ENCODE results near the gene ZNF804A. TPM values are rescaled to one million over a fixed set of nuclear protein-coding genes. Genes with fewer than 3 reads are reported as not detected.
A peak's percentile ranks its signal among the peaks of the same experiment; 100 is the strongest.

ZNF804A gene
- total RNA-seq (10 to 100 TPM in 1 of 2 donors, 1 to 10 TPM in 1; 3.7 to 15.7 TPM), polyA plus RNA-seq (ENCODE audit: insufficient read length in 2 of 2) (10 to 100 TPM; 10.9 to 15.0 TPM)
- long read RNA-seq, donor 1, partial matches to known transcripts: 0 of 4 reads
- long read RNA-seq, donor 1, other reads (novel, unspliced or antisense): 0 of 4 reads
- long read RNA-seq, donor 2, partial matches to known transcripts: 0 of 1 reads
- long read RNA-seq, donor 2, other reads (novel, unspliced or antisense): 0 of 1 reads
- long read RNA-seq, donor 3, partial matches to known transcripts: 0 of 1 reads
- long read RNA-seq, donor 3, other reads (novel, unspliced or antisense): 0 of 1 reads
- long read RNA-seq, donor 4: 0 reads

DNA sequence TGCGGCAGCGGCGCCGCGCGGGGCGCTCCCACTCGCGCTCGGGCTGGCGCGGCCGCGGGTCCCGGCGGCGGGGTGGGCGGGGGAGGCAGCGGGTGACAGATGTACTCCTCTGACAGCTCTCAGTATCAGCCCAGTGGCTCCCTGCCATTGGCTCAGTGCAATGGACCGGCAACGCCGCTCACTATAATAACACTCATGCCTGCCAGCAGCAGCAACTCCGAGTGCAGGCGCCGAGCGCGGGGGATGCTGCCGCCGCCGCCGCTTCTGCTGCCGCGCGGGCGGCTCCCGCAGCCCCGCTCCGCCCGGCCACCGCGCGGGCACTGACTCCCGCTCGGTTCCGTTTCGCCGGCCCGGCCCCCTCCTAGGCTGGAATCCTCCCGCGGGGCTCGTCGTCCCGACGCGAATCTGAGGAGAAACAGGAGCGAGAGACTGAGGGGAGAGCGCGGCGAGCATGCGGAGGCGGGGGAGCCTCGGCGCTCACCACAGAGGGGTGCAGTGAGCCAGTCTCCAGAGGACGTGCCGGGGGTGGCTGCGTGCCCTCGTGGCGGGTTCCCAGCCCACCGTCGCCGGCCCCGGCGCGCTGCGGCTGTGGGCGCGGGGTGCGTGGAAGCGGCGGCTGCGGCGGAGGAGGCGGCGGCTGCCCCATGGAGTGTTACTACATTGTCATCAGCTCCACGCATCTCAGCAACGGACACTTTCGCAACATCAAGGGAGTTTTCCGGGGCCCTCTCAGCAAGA is at the start of gene ZNF804A:
TSS of gene ZNF804A (plus strand) at position 214 of the 738 bp plus-strand sequence. CDS start at position 645, 431 bp downstream.
- Histone ChIP-seq H3K9me3 (ENCODE audit: control insufficient read depth, insufficient read depth, low read length) (no peaks in the 10 kb centered on the region), H3K27ac (ENCODE audit: low read depth, low read length) (peak within 1 kb of the TSS; percentile 81), H3K4me3 (ENCODE audit: low read depth, low read length) (peak within 1 kb of the TSS; percentile 72), H3K27me3 (ENCODE audit: control insufficient read depth, insufficient read depth, low read length) (peaks cover 6% of the 10 kb centered on the region), H3K4me1 (ENCODE audit: control insufficient read depth, insufficient read depth, low read length) (no peaks in the 10 kb centered on the region), H3K36me3 (ENCODE audit: control insufficient read depth, insufficient read depth, low read length) (no peaks in the 10 kb centered on the region)
- under 1% methylated on average over 84 of the region's 88 CpGs for WGBS (ENCODE audit: insufficient coverage)
- peak; percentile 38 to 96 (median 55) for DNase-seq (ENCODE audit: low read depth in 4 of 6, low spot score in 6 of 6)

DNA sequence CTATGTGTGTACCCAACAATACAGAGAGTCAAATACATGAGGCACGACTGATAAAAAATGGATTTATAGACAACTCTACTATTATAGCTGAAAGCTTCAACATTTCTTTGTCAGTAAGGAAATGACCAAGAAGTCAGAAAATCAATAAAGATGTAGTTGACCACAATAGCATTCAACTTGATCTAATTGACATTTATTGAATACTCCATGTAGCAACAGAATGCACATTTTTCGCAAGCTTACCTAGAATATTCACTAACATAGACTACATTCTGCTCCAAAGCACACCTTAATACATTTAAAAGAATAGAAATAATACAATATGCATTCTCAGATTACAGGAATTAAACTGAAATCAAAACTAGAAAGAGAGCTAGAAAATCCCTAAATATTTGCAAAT is 49.2 kb upstream of the ZNF804A start:
- Histone ChIP-seq H3K36me3 (ENCODE audit: control insufficient read depth, insufficient read depth, low read length) (no peaks in the 10 kb centered on the region), H3K4me3 (ENCODE audit: low read depth, low read length) (no peak overlapping the region), H3K27me3 (ENCODE audit: control insufficient read depth, insufficient read depth, low read length) (no peaks in the 10 kb centered on the region), H3K9me3 (ENCODE audit: control insufficient read depth, insufficient read depth, low read length) (peaks cover 3% of the 10 kb centered on the region), H3K4me1 (ENCODE audit: control insufficient read depth, insufficient read depth, low read length) (no peaks in the 10 kb centered on the region), H3K27ac (ENCODE audit: low read depth, low read length) (no peak overlapping the region)
- DNase-seq (ENCODE audit: low read depth in 4 of 6, low spot score in 6 of 6): no peak
- no CpG with 5 or more reads among the region's 2 CpGs for WGBS (ENCODE audit: insufficient coverage)

DNA sequence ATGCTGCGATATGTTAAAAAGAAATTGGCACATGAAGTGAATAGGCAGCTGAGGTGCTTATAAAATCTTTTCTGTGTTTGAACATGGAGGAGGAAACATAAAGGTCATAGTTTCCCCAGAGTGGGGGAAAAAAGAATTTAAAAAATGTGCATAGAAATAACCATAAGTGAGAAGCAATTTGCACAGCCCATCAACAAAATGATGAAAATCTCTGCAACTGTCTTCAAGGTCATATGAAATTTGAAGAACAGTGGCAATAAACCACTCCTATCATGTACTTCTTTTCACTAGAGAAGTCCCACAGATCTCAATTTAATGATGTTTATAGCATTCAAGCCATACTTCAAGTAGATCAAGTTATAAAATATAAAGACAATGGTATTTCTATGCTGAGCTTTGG is 46.7 kb upstream of the ZNF804A start:
- Histone ChIP-seq H3K4me1 (ENCODE audit: control insufficient read depth, insufficient read depth, low read length) (no peaks in the 10 kb centered on the region), H3K27me3 (ENCODE audit: control insufficient read depth, insufficient read depth, low read length) (no peaks in the 10 kb centered on the region)

DNA sequence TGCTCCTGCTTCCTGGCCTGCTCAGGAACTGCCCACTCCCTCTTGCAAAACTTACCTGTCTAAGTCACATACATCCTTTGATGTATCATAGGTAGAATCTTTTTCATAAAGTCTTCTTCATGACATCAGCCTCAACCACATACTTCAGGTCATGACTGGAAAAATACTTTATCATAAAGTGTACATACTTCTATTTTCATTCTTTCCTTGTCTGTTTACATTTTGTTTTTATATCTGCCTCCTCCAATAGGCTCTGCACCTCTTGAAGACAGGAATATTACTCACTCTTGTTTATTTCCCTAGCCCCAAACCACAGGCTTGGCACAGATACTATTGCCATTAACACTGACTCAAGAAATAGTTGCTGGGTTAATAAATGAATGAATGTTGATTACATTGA is 43.6 kb upstream of the ZNF804A start:
- no peaks in the 10 kb centered on the region for H3K9me3 ChIP-seq (ENCODE audit: control insufficient read depth, insufficient read depth, low read length)
- no peak overlapping the region for H3K4me3 ChIP-seq (ENCODE audit: low read depth, low read length)
- H3K4me1 ChIP-seq (ENCODE audit: control insufficient read depth, insufficient read depth, low read length): no peaks in the 10 kb centered on the region
- H3K36me3 ChIP-seq (ENCODE audit: control insufficient read depth, insufficient read depth, low read length): no peaks in the 10 kb centered on the region
- no peaks in the 10 kb centered on the region for H3K27me3 ChIP-seq (ENCODE audit: control insufficient read depth, insufficient read depth, low read length)
- no peak overlapping the region for H3K27ac ChIP-seq (ENCODE audit: low read depth, low read length)
- no peak for DNase-seq (ENCODE audit: low read depth in 4 of 6, low spot score in 6 of 6)

More for the DNA sequence above, 46.7 kb upstream of the ZNF804A start:
- Histone ChIP-seq H3K4me3 (ENCODE audit: low read depth, low read length) (no peak overlapping the region), H3K27ac (ENCODE audit: low read depth, low read length) (no peak overlapping the region), H3K36me3 (ENCODE audit: control insufficient read depth, insufficient read depth, low read length) (no peaks in the 10 kb centered on the region), H3K9me3 (ENCODE audit: control insufficient read depth, insufficient read depth, low read length) (peaks cover 3% of the 10 kb centered on the region)
- DNase-seq (ENCODE audit: low read depth in 4 of 6, low spot score in 6 of 6): no peak
- no CpG with 5 or more reads among the region's 1 CpG for WGBS (ENCODE audit: insufficient coverage)

DNA sequence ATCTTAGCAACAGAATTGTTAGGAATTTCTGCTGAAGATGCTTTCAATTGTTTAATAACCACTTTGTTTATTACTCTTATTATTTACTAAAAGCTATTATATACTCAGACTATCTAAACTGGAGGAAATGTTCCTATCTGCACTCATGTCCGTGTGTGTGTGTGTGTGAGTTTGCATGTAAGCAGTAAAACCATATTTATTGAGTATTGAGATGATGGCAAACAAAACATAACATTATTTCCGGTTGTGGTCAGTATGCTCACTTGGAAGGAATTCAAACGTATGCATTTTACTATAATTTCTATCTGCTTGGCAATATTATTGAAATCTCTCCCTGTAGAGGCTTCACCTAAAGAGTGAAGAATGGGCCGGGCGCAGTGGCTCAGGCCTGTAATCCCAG is 43.0 kb upstream of the ZNF804A start:
- no peak for DNase-seq (ENCODE audit: low read depth in 4 of 6, low spot score in 6 of 6)
- Histone ChIP-seq H3K27me3 (ENCODE audit: control insufficient read depth, insufficient read depth, low read length) (no peaks in the 10 kb centered on the region), H3K4me1 (ENCODE audit: control insufficient read depth, insufficient read depth, low read length) (no peaks in the 10 kb centered on the region), H3K36me3 (ENCODE audit: control insufficient read depth, insufficient read depth, low read length) (no peaks in the 10 kb centered on the region), H3K27ac (ENCODE audit: low read depth, low read length) (no peak overlapping the region), H3K4me3 (ENCODE audit: low read depth, low read length) (no peak overlapping the region), H3K9me3 (ENCODE audit: control insufficient read depth, insufficient read depth, low read length) (no peaks in the 10 kb centered on the region)
- WGBS (ENCODE audit: insufficient coverage): 94% methylated on average over 2 of the region's 5 CpGs

DNA sequence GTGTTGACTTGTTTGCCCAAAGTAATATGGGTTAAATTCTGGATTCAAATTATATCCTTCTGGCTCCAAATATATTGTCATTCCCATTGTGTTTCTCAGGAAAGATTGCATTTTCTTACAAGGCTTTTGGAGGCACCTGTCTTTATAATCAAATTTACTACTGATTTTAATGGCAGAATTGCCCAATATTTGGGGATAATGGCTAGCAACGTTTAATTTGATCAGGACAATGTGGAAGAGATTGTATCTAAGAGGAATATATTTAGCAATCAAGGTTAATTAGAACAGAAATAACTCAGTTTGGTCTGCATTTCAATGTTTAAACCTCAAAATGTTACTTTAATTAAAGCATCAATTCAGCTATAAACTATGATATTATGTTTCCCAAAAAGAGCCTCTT is 41.7 kb upstream of the ZNF804A start:
- no peaks in the 10 kb centered on the region for H3K36me3 ChIP-seq (ENCODE audit: control insufficient read depth, insufficient read depth, low read length)
- WGBS (ENCODE audit: insufficient coverage): no CpG with 5 or more reads among the region's 1 CpG

DNA sequence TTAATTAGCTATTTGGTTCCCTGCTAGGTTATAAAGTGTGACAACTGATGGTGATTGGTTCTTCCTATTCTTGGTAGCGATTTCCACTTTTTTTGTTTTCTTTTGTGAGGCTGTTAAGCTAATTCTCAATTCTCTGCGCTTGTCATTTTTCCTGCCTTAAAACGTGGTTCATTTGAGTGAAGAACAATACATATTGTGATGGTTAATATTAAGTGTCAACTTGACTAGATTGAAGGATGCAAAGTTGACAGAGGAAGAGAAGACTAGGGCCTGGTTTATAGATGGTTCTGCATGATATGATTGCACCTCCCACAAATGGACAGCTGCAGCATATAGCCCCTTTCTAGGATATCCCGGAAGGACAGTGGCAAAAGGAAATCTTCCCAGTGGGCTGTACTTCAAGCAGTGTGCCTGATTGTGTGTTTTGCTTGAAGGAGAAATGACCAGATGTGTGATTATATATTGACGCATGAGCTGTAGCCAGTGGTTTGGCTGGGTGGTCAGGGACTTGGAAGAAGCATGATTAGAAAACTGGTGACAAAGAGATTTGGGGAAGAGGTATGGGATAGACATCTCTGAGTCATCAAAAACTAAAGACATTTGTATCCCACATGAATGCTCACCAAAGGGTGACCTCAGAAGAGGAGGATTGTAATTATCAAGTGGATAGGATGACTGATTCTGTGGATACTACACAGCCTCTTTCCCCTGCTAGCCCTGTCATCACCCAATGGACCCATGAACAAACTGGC is 39.4 kb upstream of the ZNF804A start:
- Histone ChIP-seq H3K36me3 (ENCODE audit: control insufficient read depth, insufficient read depth, low read length) (no peaks in the 10 kb centered on the region), H3K4me1 (ENCODE audit: control insufficient read depth, insufficient read depth, low read length) (no peaks in the 10 kb centered on the region), H3K27ac (ENCODE audit: low read depth, low read length) (no peak overlapping the region), H3K9me3 (ENCODE audit: control insufficient read depth, insufficient read depth, low read length) (no peaks in the 10 kb centered on the region), H3K27me3 (ENCODE audit: control insufficient read depth, insufficient read depth, low read length) (no peaks in the 10 kb centered on the region), H3K4me3 (ENCODE audit: low read depth, low read length) (no peak overlapping the region)
- WGBS (ENCODE audit: insufficient coverage): 42% methylated on average over 2 of the region's 5 CpGs
- DNase-seq (ENCODE audit: low read depth in 4 of 6, low spot score in 6 of 6): peak in 1 of 6 donors; percentile 11

More for the DNA sequence above, 41.7 kb upstream of the ZNF804A start:
- no peak for DNase-seq (ENCODE audit: low read depth in 4 of 6, low spot score in 6 of 6)
- no peaks in the 10 kb centered on the region for H3K27me3 ChIP-seq (ENCODE audit: control insufficient read depth, insufficient read depth, low read length)
- H3K4me1 ChIP-seq (ENCODE audit: control insufficient read depth, insufficient read depth, low read length): no peaks in the 10 kb centered on the region
- no peak overlapping the region for H3K4me3 ChIP-seq (ENCODE audit: low read depth, low read length)
- no peaks in the 10 kb centered on the region for H3K9me3 ChIP-seq (ENCODE audit: control insufficient read depth, insufficient read depth, low read length)
- no peak overlapping the region for H3K27ac ChIP-seq (ENCODE audit: low read depth, low read length)

DNA sequence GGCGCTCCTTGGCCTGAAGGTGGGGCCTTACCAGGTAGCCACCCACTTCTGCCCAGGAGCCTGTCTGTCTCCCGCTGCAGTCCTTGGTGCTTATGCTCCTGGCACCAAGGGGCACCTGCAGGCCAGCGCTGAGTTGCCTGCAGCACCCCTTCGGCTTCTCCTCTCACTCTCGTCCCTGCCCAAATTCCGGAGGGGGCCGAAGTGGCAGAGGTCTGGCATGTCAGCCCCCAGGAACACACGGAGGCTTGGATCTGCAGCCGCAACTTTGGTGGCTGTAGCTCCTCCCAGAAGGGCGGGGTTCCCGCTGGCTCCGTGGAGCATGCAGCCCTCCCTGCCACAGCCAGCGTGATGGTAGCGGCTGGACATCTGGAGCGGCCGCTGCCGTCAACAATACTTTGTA is 37.7 kb upstream of the ZNF804A start:
- Histone ChIP-seq H3K27me3 (ENCODE audit: control insufficient read depth, insufficient read depth, low read length) (no peaks in the 10 kb centered on the region), H3K4me3 (ENCODE audit: low read depth, low read length) (no peak overlapping the region), H3K4me1 (ENCODE audit: control insufficient read depth, insufficient read depth, low read length) (no peaks in the 10 kb centered on the region), H3K9me3 (ENCODE audit: control insufficient read depth, insufficient read depth, low read length) (no peaks in the 10 kb centered on the region), H3K27ac (ENCODE audit: low read depth, low read length) (no peak overlapping the region), H3K36me3 (ENCODE audit: control insufficient read depth, insufficient read depth, low read length) (no peaks in the 10 kb centered on the region)
- DNase-seq (ENCODE audit: low read depth in 4 of 6, low spot score in 6 of 6): no peak
- 96% methylated on average over 17 of the region's 17 CpGs for WGBS (ENCODE audit: insufficient coverage)

DNA sequence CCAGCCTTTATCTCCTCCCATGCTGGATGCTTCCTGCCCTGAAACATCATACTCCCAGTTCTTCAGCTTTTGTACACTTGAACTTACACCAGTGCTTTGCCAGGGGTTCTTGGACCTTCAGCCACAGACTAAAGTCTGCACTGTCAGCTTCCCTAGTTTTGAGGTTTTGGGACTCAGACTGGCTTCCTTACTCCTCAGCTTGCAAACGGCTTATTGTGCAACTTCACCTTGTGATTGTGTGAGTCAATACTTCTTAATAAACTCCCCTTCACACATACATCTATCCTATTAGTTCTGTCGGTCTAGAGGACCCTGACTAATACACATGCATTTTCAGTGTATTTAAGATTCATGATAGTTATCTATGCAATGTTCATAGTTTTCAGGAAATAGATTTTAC is 35.8 kb upstream of the ZNF804A start:
- Histone ChIP-seq H3K27ac (ENCODE audit: low read depth, low read length) (no peak overlapping the region), H3K27me3 (ENCODE audit: control insufficient read depth, insufficient read depth, low read length) (no peaks in the 10 kb centered on the region), H3K4me1 (ENCODE audit: control insufficient read depth, insufficient read depth, low read length) (no peaks in the 10 kb centered on the region), H3K4me3 (ENCODE audit: low read depth, low read length) (no peak overlapping the region), H3K36me3 (ENCODE audit: control insufficient read depth, insufficient read depth, low read length) (no peaks in the 10 kb centered on the region), H3K9me3 (ENCODE audit: control insufficient read depth, insufficient read depth, low read length) (no peaks in the 10 kb centered on the region)
- no CpG with 5 or more reads among the region's 2 CpGs for WGBS (ENCODE audit: insufficient coverage)
- DNase-seq (ENCODE audit: low read depth in 4 of 6, low spot score in 6 of 6): no peak
